Glomerular visceral epithelial cell (primary cell): ENCODE results near the gene PITRM1.
"Not testable (repeated sequence)": the region's sequence is repeated elsewhere in the genome, so short reads cannot be mapped to it uniquely, and the experiment has no call there.

ENCODE experiments used
- DNase-seq: peaks from one replicate; pipeline ENCODE4 v3.0.0-alpha.2; 2016; ENCODE audit errors: extremely low spot score

PITRM1 gene

GRCh38 chr10:3123571-3124411, 48.8 kb downstream of the PITRM1 start:
- no peak for DNase-seq

- DNase-seq: no peak
These were observed 49.9 kb downstream of the PITRM1 start for GRCh38 chr10:3122486-3123205.

- DNase-seq: no peak
These were observed 50.5 kb downstream of the PITRM1 start for GRCh38 chr10:3122034-3122433.

GRCh38 chr10:3119796-3120459, 52.7 kb downstream of the PITRM1 start:
- peak; percentile 53 for DNase-seq

GRCh38 chr10:3118641-3119091, 53.9 kb downstream of the PITRM1 start:
- no peak for DNase-seq

- no peak for DNase-seq
These were observed 55.1 kb downstream of the PITRM1 start for GRCh38 chr10:3117486-3117885.

- DNase-seq: no peak
These were observed 56.0 kb downstream of the PITRM1 start for GRCh38 chr10:3116508-3117100.

GRCh38 chr10:3115685-3116084, 56.9 kb downstream of the PITRM1 start:
- DNase-seq: no peak

- DNase-seq: no peak
These were observed 59.2 kb downstream of the PITRM1 start for GRCh38 chr10:3113343-3113720.

- peak; percentile 32 for DNase-seq
These were observed 60.9 kb downstream of the PITRM1 start for GRCh38 chr10:3111621-3112163.

GRCh38 chr10:3110782-3111620, 61.6 kb downstream of the PITRM1 start:
- DNase-seq: no peak

- DNase-seq: no peak
These were observed 62.9 kb downstream of the PITRM1 start for GRCh38 chr10:3109633-3110032.

GRCh38 chr10:3109196-3109595, 63.4 kb downstream of the PITRM1 start:
- DNase-seq: no peak

- no peak for DNase-seq
These were observed 63.9 kb downstream of the PITRM1 start for GRCh38 chr10:3108575-3109105.

GRCh38 chr10:3108033-3108432, 64.5 kb downstream of the PITRM1 start:
- DNase-seq: no peak

- DNase-seq: peak; percentile 100
These were observed 65.1 kb downstream of the PITRM1 start for GRCh38 chr10:3107426-3107961.

GRCh38 chr10:3106928-3107425, 65.6 kb downstream of the PITRM1 start:
- DNase-seq: no peak

- not testable (repeated sequence) for DNase-seq
These were observed 66.3 kb downstream of the PITRM1 start for GRCh38 chr10:3106328-3106727.

- DNase-seq: no peak
These were observed 66.7 kb downstream of the PITRM1 start for GRCh38 chr10:3105905-3106304.

- DNase-seq: no peak
These were observed 67.4 kb downstream of the PITRM1 start for GRCh38 chr10:3105166-3105565.
